HepG2 (cell line): Measurements from ENCODE around the gene CASKIN1. TPM values are rescaled to one million over a fixed set of nuclear protein-coding genes. Genes with fewer than 3 reads are reported as not detected.

Experiments used
- FOXK1 ChIP-seq: sonication (generic); formaldehyde crosslinking; IDR thresholded peaks from 2 replicates; pipeline ENCODE4 v1.4.0; 2020; ENCODE audit warnings: low read depth, missing genetic modification reagents, borderline replicate concordance
- GABPB1 ChIP-seq: IDR thresholded peaks from 2 replicates; pipeline ENCODE4 v1.6.1; 2016; ENCODE audit warnings: mild to moderate bottlenecking, missing genetic modification reagents, moderate library complexity, missing compliant biosample characterization
- KLF16 ChIP-seq, 2 experiments: sonication (generic) in 1 of 2; formaldehyde crosslinking in 1 of 2; IDR thresholded peaks; 2 replicates each; pipeline versions ENCODE4 v1.6.1 to v1.8.0; 2016 to 2023; ENCODE audit warnings: missing genetic modification reagents in 2 of 2, missing compliant biosample characterization in 1 of 2
- LRRFIP1 ChIP-seq: sonication (generic); formaldehyde crosslinking; conservative IDR thresholded peaks from 2 replicates; pipeline ENCODE4 v1.4.0; 2020; ENCODE audit warnings: missing genetic modification reagents
- MAZ ChIP-seq, 2 experiments: sonication (generic) in 1 of 2; formaldehyde crosslinking in 1 of 2; IDR thresholded peaks; 2 replicates each; pipeline versions ENCODE4 v1.5.0 to v1.6.1; 2012 to 2020; ENCODE audit warnings: low read depth in 2 of 2, mild to moderate bottlenecking in 2 of 2, borderline replicate concordance in 1 of 2, improper control_type of control experiment in 1 of 2, low read length in 1 of 2, missing genetic modification reagents in 1 of 2, moderate library complexity in 1 of 2
- MLX ChIP-seq: IDR thresholded peaks from 2 replicates; pipeline ENCODE4 v1.6.1; 2016
- MTA1 ChIP-seq: sonication (generic); formaldehyde crosslinking; IDR thresholded peaks from 2 replicates; pipeline ENCODE4 v1.4.0; 2020; ENCODE audit warnings: missing genetic modification reagents, mild to moderate bottlenecking, borderline replicate concordance
- POGK ChIP-seq: sonication (generic); formaldehyde crosslinking; conservative IDR thresholded peaks from 2 replicates; pipeline ENCODE4 v1.8.0; 2022; ENCODE audit warnings: mild to moderate bottlenecking, moderate library complexity, missing genetic modification reagents
- RBFOX2 ChIP-seq: fragments of 200-400 bp; formaldehyde crosslinking; IDR thresholded peaks from 2 replicates; pipeline ENCODE4 v1.6.1; 2017; ENCODE audit warnings: low read depth, mild to moderate bottlenecking, low read length
- ZBTB10 ChIP-seq: sonication (generic); formaldehyde crosslinking; IDR thresholded peaks from 2 replicates; pipeline ENCODE4 v1.4.0; 2020; ENCODE audit warnings: missing genetic modification reagents, borderline replicate concordance
- ZBTB43 ChIP-seq: sonication (generic); formaldehyde crosslinking; conservative IDR thresholded peaks from 2 replicates; pipeline ENCODE4 v1.4.0; 2020; ENCODE audit warnings: missing genetic modification reagents
- ZNF253 ChIP-seq: sonication (generic); formaldehyde crosslinking; IDR thresholded peaks from 2 replicates; pipeline ENCODE4 v1.8.0; 2022; ENCODE audit warnings: mild to moderate bottlenecking, missing genetic modification reagents, borderline replicate concordance
- ZNF280B ChIP-seq: sonication (generic); formaldehyde crosslinking; IDR thresholded peaks from 2 replicates; pipeline ENCODE4 v1.5.0; 2020; ENCODE audit warnings: missing genetic modification reagents, mild to moderate bottlenecking, borderline replicate concordance
- ZNF331 ChIP-seq: sonication (generic); formaldehyde crosslinking; IDR thresholded peaks from 2 replicates; pipeline ENCODE4 v1.4.0; 2020; ENCODE audit warnings: missing genetic modification reagents
- ZSCAN21 ChIP-seq: sonication (generic); formaldehyde crosslinking; IDR thresholded peaks from 2 replicates; pipeline ENCODE4 v1.8.0; 2022; ENCODE audit warnings: mild to moderate bottlenecking, missing genetic modification reagents, moderate library complexity, borderline replicate concordance
- polyA plus RNA-seq, 8 experiments: library from polyadenylated mRNA; depleted of rRNA in 3 of 8; stranded (reverse) in 7 of 8; unstranded in 1 of 8; fragments of >200 nt; fragmentation: Illumina TruSeq in 4 of 8; extraction: Trizol in 4 of 8; gene quantifications; 2 replicates each; pipeline versions ENCODE4 v1.2.1 to v1.2.3, GENCODE V29; 2011 to 2016; ENCODE audit warnings: low read depth in 4 of 8, missing spikeins in 1 of 8, mixed read lengths in 1 of 8; ENCODE audit not compliant: insufficient read depth in 1 of 8
- total RNA-seq, 5 experiments: library from RNA; depleted of rRNA; stranded (reverse); fragments of >200 nt; fragmentation: Illumina TruSeq; extraction: Trizol; gene quantifications; 2 replicates each; pipeline ENCODE4 v1.2.3, GENCODE V29; 2016; ENCODE audit warnings: low read depth in 1 of 5

Gene CASKIN1
- total and polyA plus RNA-seq, 2 of the 13 experiments (the other 11 are each of a cell fraction or from before 2014, with no cell fraction given) = 1.2 to 2.2 TPM

- TF ChIP-seq ZSCAN21 (CRISPR knock-in tag) = 0 out of 2 replicates have a peak, but pooled peaks have one; percentile 36
- peak; percentile 37; the same call in 1 of the 2 replicates for TF ChIP-seq POGK
- 0 out of 2 replicates have a peak, but pooled peaks have one; percentile 23 for TF ChIP-seq ZBTB10
- no peak for TF ChIP-seq ZBTB43 (CRISPR knock-in tag)
- TF ChIP-seq KLF16 (CRISPR knock-in tag; IDR thresholded peaks at IDR 0.05) = peak in 1 of 2 experiments; percentile 20; a peak in 1 of 4 replicates
- TF ChIP-seq ZNF253 (CRISPR knock-in tag) = no peak; the same call in 1 of the 2 replicates
- TF ChIP-seq MTA1 (CRISPR knock-in tag) = peak; percentile 31; the same call in 1 of the 2 replicates
- peak; percentile 56; the same call in 1 of the 2 replicates for TF ChIP-seq ZNF280B
- no peak for TF ChIP-seq MLX (CRISPR knock-in tag)
- TF ChIP-seq LRRFIP1 (CRISPR knock-in tag) = no peak
- peak; percentile 74; the same call in 1 of the 2 replicates for TF ChIP-seq GABPB1 (CRISPR knock-in tag)
- TF ChIP-seq ZNF331 (CRISPR knock-in tag) = peak; percentile 26; the same call in 1 of the 2 replicates
- TF ChIP-seq MAZ (IDR thresholded peaks at IDR 0.05; ENCODE audit: borderline replicate concordance, low read depth, low read length) = no peak
- 0 out of 2 replicates have a peak, but pooled peaks have one; percentile 23 for TF ChIP-seq MAZ (CRISPR knock-in tag; IDR thresholded peaks at IDR 0.05; ENCODE audit: low read depth)
- TF ChIP-seq RBFOX2 = peak; percentile 64
- no peak for TF ChIP-seq FOXK1 (CRISPR knock-in tag)
Observed at GRCh38 chr16:2149630-2150417, 46.6 kb downstream of the CASKIN1 start (continued).
